ENCODE data around the gene IFI27. TPM values are rescaled to one million over a fixed set of nuclear protein-coding genes. Genes with fewer than 3 reads are reported as not detected.
"Not testable (repeated sequence)": the region's sequence is repeated elsewhere in the genome, so short reads cannot be mapped to it uniquely, and the experiment has no call there.

The IFI27 gene
- 2.4 TPM for polyA plus RNA-seq (2012; ENCODE audit: low read depth, missing spikeins)

DNA sequence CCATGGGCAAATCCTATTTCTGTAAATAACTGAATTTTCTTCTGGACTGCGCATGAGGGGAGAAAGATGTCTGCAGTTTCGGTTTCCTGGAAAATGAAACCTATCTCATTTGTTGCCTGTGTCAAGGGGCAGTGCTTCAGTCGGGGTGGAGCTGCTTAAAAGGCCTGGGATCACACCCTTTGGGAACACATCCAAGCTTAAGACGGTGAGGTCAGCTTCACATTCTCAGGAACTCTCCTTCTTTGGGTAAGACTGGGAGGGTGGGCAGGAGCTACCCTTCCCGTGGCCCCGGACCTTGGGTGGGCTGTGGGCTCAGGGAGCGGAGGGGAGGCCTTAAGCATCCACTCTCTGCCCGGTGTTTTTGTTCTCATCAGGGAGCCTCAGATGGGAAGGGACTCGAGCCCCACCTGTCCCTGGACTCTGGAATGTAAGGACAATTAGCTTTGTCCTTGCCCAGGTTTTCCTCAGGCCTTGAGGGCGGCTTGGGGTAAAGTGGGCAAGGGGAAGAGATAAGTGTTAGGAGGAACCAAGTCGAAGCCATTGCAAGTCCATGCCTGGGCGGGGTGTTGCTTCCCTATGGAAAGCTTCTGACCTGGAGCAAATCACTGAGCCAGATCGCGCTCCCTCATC is at the start of gene IFI27:
TSS of gene IFI27 (plus strand) at position 185 of the 630 bp plus-strand sequence.
- FAIRE-seq (no peak), DNase-seq (ENCODE audit: insufficient read length, low spot score) (no peak)
- no peak for TF ChIP-seq PAX5 (IDR thresholded peaks at IDR 0.05; ENCODE audit: insufficient read depth, low read length, severe bottlenecking)
- no peak for TF ChIP-seq POU2F2 (IDR thresholded peaks at IDR 0.05; ENCODE audit: low read depth, low read length)
- no peak for TF ChIP-seq POLR2AphosphoS5 (IDR thresholded peaks at IDR 0.05; ENCODE audit: low read depth, low read length)
- TF ChIP-seq TAF1 (IDR thresholded peaks at IDR 0.05; ENCODE audit: low read depth, low read length) = no peak
- no peak for TF ChIP-seq POLR2A (IDR thresholded peaks at IDR 0.05; ENCODE audit: low read depth, low read length)
- TF ChIP-seq SPI1 (IDR thresholded peaks at IDR 0.05; ENCODE audit: low read depth, low read length) = no peak

DNA sequence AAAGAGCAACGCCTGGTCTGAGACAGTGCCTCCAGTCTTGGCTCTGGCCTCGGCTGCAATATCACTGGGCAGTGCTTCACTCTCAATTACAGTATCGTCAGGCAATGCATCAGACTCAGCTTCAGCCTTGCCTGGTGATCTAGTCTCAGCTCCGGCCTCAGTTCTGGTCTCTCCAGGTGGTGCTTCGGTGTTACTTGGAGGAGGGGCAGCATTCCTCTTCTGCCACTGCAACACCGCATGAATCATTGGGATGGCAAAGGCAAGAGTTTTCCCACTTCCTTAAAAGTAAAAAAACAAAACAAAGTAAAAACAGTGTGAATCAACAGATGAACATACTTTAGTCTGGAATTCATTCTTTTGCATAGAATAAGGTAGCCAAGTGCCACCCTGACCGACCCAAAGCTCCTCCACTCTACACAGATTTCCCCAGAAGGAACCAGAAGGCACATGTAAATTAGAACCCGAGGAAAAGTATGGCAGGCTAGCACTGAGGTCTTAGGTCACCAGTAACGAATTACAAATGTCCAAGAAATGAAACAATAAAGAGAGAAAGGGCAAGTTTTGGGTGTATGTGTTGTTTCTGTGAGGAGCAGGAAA is 48.1 kb upstream of the IFI27 start:
- no peak for TF ChIP-seq POLR2AphosphoS5 (IDR thresholded peaks at IDR 0.05; ENCODE audit: low read depth, low read length)
- no peak for TF ChIP-seq SPI1 (IDR thresholded peaks at IDR 0.05; ENCODE audit: low read depth, low read length)
- TF ChIP-seq PAX5 (IDR thresholded peaks at IDR 0.05; ENCODE audit: insufficient read depth, low read length, severe bottlenecking) = no peak
- no peak for TF ChIP-seq TAF1 (IDR thresholded peaks at IDR 0.05; ENCODE audit: low read depth, low read length)
- no peak for TF ChIP-seq POLR2A (IDR thresholded peaks at IDR 0.05; ENCODE audit: low read depth, low read length)
- no peak for TF ChIP-seq POU2F2 (IDR thresholded peaks at IDR 0.05; ENCODE audit: low read depth, low read length)
- no peak for FAIRE-seq
- DNase-seq (ENCODE audit: insufficient read length, low spot score) = no peak

DNA sequence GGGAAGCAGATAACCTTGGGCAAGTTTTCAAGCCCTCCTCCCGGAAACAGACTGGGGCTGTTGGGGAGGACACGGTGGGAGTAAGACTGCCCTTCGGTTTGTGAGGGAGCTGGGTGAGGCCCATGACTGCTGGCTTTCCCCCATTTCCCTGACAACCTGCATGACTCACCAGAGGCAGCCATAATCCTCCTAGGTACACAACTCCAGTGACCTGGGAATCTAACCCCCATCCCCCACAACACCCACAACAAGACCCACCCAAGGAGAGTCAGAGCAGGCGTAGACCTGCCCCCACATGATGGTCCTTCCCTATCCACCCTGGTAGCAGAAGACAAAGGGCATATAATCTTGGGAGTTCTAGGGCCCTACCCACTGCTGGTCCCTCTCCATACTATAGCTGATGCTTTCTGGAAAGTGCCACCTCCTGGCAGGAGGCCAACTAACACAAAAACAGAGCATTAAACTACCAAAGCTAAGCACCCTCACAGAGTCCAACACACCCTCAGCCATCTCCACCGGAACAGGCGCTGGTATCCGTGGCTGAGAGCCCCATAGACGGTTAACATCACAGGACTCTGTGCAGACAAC is 44.4 kb upstream of the IFI27 start:
- FAIRE-seq (no peak), DNase-seq (ENCODE audit: insufficient read length, low spot score) (no peak)

DNA sequence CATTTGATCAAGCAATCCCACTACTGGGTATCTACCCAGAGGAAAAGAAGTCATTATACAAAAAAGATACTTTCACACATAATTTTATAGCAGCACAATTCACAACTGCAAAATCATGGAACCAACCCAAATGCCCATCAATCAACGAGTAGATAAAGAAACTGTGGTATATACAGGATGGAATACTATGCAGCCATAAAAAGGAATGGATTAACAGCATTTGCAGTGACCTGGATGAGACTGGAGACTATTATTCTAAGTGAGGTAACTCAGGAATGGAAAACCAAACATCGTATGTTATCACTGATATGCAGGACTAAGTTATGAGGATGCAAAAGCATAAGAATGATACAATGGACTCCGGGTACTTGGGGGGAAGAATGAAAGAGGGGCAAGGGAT is 38.5 kb upstream of the IFI27 start:
- FAIRE-seq; DNase-seq (ENCODE audit: insufficient read length, low spot score): not testable (repeated sequence)

More for the DNA sequence above, 44.4 kb upstream of the IFI27 start:
- TF ChIP-seq POLR2AphosphoS5 (IDR thresholded peaks at IDR 0.05; ENCODE audit: low read depth, low read length) = no peak
- TF ChIP-seq SPI1 (IDR thresholded peaks at IDR 0.05; ENCODE audit: low read depth, low read length) = no peak
- no peak for TF ChIP-seq POLR2A (IDR thresholded peaks at IDR 0.05; ENCODE audit: low read depth, low read length)
- TF ChIP-seq TAF1 (IDR thresholded peaks at IDR 0.05; ENCODE audit: low read depth, low read length) = no peak
- TF ChIP-seq POU2F2 (IDR thresholded peaks at IDR 0.05; ENCODE audit: low read depth, low read length) = no peak

DNA sequence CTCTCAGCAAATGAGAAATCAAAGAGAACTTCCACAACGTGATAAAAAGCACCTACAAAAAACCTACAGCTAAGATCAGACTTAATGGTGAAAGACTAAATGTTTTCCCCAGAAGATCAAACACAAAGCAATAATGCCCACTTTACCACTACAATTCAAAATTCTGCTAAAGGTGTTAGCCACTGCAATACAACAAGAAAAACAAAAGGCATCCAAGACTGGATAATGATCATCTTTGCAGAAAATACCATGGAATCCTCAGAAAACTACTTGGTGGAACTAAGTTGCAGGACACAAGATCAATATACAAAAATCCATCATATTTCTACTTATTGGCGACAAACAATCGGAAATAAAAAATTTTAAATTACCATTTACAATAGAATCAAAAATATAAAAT is 36.0 kb upstream of the IFI27 start:
- FAIRE-seq = no peak
- no peak for TF ChIP-seq POLR2A (IDR thresholded peaks at IDR 0.05; ENCODE audit: low read depth, low read length)
- no peak for TF ChIP-seq POLR2AphosphoS5 (IDR thresholded peaks at IDR 0.05; ENCODE audit: low read depth, low read length)
- no peak for TF ChIP-seq TAF1 (IDR thresholded peaks at IDR 0.05; ENCODE audit: low read depth, low read length)
- no peak for TF ChIP-seq POU2F2 (IDR thresholded peaks at IDR 0.05; ENCODE audit: low read depth, low read length)
- no peak for DNase-seq (ENCODE audit: insufficient read length, low spot score)

DNA sequence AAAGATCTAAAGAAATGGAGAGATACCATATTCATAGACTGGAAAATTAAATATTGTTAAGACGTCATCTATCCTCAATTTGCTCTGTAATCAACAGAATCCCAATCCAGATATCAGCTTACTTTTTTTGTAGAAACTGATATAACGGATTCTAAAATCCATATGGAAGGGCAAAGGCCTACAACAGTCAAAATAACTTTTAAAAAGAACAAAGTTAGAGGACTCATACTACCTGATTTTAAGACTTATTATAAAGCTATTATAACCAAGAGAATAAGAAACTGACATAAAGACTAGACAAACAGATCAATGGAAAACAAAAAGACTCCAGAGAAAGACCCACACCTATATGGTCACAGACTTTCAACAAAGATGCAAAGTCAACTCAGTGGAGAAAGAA is 35.5 kb upstream of the IFI27 start:
- TF ChIP-seq POU2F2 (IDR thresholded peaks at IDR 0.05; ENCODE audit: low read depth, low read length) (no peak), POLR2AphosphoS5 (IDR thresholded peaks at IDR 0.05; ENCODE audit: low read depth, low read length) (no peak), SPI1 (IDR thresholded peaks at IDR 0.05; ENCODE audit: low read depth, low read length) (no peak), TAF1 (IDR thresholded peaks at IDR 0.05; ENCODE audit: low read depth, low read length) (no peak), POLR2A (IDR thresholded peaks at IDR 0.05; ENCODE audit: low read depth, low read length) (no peak), PAX5 (IDR thresholded peaks at IDR 0.05; ENCODE audit: insufficient read depth, low read length, severe bottlenecking) (no peak)
- no peak for FAIRE-seq

DNA sequence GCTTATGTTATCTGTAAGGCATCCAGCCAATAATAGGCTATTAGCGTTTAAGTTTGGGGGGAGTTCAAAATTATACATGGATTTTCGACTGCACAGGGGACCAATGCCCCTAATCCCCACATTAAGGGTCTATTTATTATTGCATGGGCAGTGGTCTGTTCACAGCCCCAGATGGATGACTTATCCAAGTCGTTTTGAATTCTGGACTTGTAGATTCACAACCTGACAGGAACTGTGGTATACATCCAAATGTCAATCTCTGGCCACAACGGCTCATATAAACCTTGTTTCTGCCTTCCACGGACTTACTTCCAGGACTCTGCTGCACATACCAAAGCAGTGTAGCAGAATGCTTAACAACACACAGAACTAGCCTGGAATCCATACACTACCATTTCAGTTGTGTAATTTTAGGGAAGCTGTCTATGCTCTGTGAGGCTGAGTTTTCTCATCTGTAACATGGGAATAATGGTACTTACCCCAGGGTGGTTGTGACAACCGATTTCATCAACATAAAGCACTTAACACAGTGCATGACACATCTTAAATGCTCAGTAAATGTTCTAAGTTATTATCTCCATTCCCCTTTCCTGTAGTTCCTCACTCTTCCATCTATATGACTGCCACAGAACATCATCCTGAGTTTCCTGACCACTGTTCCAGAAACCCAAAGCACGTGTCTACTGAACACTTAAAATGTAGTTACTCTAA is 33.3 kb upstream of the IFI27 start:
- FAIRE-seq = no peak

More for the DNA sequence above, 35.5 kb upstream of the IFI27 start:
- no peak for DNase-seq (ENCODE audit: insufficient read length, low spot score)

DNA sequence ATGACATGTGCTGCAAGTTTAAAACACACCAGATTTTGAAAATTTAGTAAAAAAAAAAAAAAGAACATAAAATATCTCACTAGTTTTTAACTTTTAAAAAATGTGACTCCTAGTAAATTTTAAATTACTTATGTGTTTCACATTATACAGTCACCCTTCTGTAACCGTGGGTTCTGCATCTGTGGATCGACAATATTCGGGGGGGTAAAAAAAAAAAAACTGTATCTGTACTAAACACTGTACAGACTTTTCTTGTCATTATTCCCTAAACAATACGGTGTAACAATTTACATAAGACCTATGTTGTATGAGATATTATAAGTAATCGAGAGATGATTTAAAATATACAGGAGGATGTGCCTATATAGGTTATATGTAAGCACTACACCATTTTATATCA is 32.7 kb upstream of the IFI27 start:
- FAIRE-seq (no peak), DNase-seq (ENCODE audit: insufficient read length, low spot score) (no peak)
- TF ChIP-seq PAX5 (IDR thresholded peaks at IDR 0.05; ENCODE audit: insufficient read depth, low read length, severe bottlenecking) = no peak
- no peak for TF ChIP-seq SPI1 (IDR thresholded peaks at IDR 0.05; ENCODE audit: low read depth, low read length)
- TF ChIP-seq TAF1 (IDR thresholded peaks at IDR 0.05; ENCODE audit: low read depth, low read length) = no peak
- TF ChIP-seq POLR2A (IDR thresholded peaks at IDR 0.05; ENCODE audit: low read depth, low read length) = no peak
- TF ChIP-seq POU2F2 (IDR thresholded peaks at IDR 0.05; ENCODE audit: low read depth, low read length) = no peak
- no peak for TF ChIP-seq POLR2AphosphoS5 (IDR thresholded peaks at IDR 0.05; ENCODE audit: low read depth, low read length)

More for the DNA sequence above, 33.3 kb upstream of the IFI27 start:
- no peak for TF ChIP-seq TAF1 (IDR thresholded peaks at IDR 0.05; ENCODE audit: low read depth, low read length)
- no peak for TF ChIP-seq PAX5 (IDR thresholded peaks at IDR 0.05; ENCODE audit: insufficient read depth, low read length, severe bottlenecking)
- TF ChIP-seq POU2F2 (IDR thresholded peaks at IDR 0.05; ENCODE audit: low read depth, low read length) = no peak
- TF ChIP-seq POLR2A (IDR thresholded peaks at IDR 0.05; ENCODE audit: low read depth, low read length) = no peak
- no peak for TF ChIP-seq SPI1 (IDR thresholded peaks at IDR 0.05; ENCODE audit: low read depth, low read length)
- no peak for TF ChIP-seq POLR2AphosphoS5 (IDR thresholded peaks at IDR 0.05; ENCODE audit: low read depth, low read length)
- no peak for DNase-seq (ENCODE audit: insufficient read length, low spot score)

DNA sequence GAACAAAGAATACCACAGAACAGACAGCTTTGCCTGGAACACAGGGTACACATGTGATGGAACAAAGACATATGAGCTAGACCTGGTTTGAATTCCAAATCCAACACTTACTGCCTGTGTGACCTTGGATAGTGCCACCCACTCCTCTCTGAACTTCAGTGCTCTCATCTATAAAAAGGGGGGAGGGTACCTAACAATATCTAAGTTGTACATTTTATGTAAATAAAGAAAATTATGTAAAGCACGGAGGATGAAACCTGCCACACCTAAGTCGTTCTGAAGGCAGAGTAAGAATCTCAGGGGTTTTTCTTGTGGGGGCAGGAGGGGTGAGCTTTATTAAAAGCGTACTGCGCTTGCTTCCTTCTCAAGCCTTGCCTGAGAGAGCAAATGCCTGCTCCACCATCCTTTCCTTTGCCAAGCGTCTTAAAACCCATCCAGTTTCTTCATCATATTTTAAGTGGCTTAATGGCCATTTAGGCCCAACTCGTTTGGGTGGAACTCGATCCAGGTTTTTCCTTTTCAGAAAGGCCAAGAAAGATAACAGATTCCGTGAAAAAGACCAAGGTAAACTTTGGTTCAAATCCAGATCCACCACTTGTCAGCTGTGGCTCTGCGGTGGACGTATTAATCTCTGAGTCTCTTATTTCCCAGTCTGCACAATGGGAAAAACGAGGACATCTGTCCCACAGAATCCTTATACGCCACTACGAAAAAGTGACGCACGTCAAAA is 30.5 kb upstream of the IFI27 start:
- FAIRE-seq (no peak), DNase-seq (ENCODE audit: insufficient read length, low spot score) (no peak)
- TF ChIP-seq POU2F2 (IDR thresholded peaks at IDR 0.05; ENCODE audit: low read depth, low read length) (no peak), SPI1 (IDR thresholded peaks at IDR 0.05; ENCODE audit: low read depth, low read length) (no peak), POLR2A (IDR thresholded peaks at IDR 0.05; ENCODE audit: low read depth, low read length) (no peak), POLR2AphosphoS5 (IDR thresholded peaks at IDR 0.05; ENCODE audit: low read depth, low read length) (no peak), PAX5 (IDR thresholded peaks at IDR 0.05; ENCODE audit: insufficient read depth, low read length, severe bottlenecking) (no peak), TAF1 (IDR thresholded peaks at IDR 0.05; ENCODE audit: low read depth, low read length) (no peak)
